GM18511 (cell line): ENCODE measurements around the gene IGSF8.

Experiments used
- ATAC-seq: cut with Tn5 transposase; IDR thresholded peaks from one replicate; pipeline ENCODE4 v1.9.1; 2021; ENCODE audit warnings: mild to moderate bottlenecking, moderate library complexity; ENCODE audit not compliant: unreplicated experiment

Gene IGSF8, protein sequence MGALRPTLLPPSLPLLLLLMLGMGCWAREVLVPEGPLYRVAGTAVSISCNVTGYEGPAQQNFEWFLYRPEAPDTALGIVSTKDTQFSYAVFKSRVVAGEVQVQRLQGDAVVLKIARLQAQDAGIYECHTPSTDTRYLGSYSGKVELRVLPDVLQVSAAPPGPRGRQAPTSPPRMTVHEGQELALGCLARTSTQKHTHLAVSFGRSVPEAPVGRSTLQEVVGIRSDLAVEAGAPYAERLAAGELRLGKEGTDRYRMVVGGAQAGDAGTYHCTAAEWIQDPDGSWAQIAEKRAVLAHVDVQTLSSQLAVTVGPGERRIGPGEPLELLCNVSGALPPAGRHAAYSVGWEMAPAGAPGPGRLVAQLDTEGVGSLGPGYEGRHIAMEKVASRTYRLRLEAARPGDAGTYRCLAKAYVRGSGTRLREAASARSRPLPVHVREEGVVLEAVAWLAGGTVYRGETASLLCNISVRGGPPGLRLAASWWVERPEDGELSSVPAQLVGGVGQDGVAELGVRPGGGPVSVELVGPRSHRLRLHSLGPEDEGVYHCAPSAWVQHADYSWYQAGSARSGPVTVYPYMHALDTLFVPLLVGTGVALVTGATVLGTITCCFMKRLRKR

DNA sequence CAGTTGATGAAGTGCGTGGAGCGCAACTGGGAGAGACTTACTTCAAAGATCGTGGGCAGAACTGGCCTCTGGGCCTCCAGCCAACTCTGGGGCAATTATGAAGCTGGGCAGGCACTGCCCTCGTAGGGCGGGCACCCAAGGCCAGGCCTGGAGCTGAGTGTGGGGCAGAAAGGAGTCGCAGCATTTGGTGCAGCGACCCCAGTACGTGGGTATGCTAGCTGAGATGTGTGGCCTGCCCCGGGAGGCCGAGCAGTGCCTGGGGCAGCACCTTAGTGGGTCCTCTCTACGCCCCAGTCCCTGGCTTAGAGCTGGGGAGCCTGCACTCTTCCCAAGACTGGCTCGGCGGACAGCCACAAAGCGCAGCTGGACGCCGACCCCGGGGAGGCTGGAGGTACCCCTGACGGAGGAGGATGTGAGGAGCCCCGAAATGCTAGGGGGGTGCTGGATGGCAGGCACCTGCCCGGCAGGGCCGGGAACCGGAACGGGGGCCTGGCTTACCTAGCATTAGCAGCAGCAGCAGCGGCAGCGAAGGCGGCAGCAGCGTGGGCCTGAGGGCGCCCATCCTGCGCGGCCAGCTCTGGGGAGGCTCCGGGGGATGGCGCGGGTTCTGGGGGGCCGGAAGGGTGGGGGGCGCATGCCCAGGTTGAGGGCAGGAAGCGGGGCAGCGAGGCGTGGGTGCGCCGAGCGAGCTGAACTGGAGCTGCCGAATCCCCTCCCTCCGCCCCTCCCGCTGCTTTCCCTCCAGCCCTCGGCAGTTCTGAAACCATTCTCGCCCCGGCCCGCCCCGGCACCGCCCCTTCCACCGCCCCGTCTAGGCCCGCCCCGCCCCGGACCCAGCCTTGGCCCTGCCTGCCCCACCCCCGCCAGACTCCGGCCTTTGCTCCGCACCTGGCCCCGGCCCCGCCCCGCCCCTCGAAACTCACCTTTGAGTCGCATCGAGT lies at the start of gene IGSF8:
TSS of gene IGSF8 (minus strand) at position 709 of the 941 bp plus-strand sequence. CDS start at position 562, 147 bp downstream.
- ATAC-seq, result peak; percentile 57

GRCh38 chr1:160148121-160148520 lies 49.7 kb upstream of the IGSF8 start:
- ATAC-seq, result no peak

- no peak for ATAC-seq
These were observed 47.7 kb upstream of the IGSF8 start for GRCh38 chr1:160146107-160146506.

- ATAC-seq, result no peak
These were observed 46.5 kb upstream of the IGSF8 start for GRCh38 chr1:160144921-160145320.

DNA sequence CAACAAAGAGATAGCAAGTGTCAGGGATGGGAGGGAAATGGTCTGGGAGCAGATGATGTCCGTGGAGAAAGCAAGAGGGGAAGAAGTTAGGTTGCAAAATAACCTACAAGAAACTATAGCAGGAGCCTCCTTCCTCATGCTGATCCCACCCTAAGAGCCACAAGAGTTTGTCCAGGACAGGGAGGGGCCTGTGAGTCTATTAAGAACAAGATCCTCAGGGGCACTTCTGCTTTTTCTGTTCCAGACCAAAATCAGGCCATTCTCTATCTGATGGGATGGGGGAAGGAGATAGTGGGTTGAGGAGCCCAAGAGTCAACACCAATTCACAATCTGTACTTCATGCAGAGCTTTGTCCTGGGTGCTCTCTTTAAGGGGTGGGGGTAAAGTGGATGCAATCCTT lies 45.3 kb upstream of the IGSF8 start:
- ATAC-seq, result no peak

GRCh38 chr1:160139840-160140239 lies 41.4 kb upstream of the IGSF8 start:
- ATAC-seq, result no peak

GRCh38 chr1:160137216-160137862 lies 38.9 kb upstream of the IGSF8 start:
- ATAC-seq, result no peak

DNA sequence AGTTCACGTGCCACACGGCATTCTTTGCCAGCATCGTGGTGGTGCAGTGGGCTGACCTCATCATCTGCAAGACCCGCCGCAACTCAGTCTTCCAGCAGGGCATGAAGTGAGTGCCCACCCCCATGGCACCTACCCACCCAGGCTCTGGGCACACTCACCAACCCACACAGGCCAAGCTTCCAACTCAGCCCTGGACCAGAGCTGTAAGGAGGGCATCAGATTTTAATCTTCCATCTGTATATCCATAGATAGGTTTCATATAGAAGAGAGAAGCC lies 38.4 kb upstream of the IGSF8 start:
- ATAC-seq, result no peak

DNA sequence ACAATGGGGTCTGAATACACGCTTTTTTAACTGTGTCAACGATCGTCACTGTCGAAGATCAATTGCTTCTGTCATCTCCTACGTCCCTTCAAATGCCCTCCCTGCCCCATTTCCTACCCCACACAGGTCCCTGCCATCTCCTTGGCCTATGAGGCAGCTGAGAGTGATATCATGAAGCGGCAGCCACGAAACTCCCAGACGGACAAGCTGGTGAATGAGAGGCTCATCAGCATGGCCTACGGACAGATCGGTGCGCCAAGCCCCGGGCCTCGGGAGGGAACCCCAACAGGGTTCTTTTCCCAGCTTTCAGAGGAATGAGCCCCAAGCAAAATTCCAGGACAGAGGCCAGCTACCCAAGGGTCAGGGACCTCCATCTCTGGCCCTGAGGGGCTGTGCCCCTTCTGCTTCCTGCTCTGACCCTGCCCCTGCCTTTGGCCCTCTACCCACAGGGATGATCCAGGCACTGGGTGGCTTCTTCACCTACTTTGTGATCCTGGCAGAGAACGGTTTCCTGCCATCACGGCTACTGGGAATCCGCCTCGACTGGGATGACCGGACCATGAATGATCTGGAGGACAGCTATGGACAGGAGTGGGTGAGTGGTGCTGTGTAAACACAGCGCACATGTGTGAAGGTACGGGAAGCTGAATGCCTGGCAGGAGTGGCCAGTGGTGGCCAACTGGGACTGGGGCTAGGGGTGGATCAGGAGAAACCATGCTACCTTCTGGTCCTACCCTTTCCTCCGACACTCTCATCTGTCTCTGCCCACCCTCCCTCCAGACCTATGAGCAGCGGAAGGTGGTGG lies 37.9 kb upstream of the IGSF8 start:
- no peak for ATAC-seq

DNA sequence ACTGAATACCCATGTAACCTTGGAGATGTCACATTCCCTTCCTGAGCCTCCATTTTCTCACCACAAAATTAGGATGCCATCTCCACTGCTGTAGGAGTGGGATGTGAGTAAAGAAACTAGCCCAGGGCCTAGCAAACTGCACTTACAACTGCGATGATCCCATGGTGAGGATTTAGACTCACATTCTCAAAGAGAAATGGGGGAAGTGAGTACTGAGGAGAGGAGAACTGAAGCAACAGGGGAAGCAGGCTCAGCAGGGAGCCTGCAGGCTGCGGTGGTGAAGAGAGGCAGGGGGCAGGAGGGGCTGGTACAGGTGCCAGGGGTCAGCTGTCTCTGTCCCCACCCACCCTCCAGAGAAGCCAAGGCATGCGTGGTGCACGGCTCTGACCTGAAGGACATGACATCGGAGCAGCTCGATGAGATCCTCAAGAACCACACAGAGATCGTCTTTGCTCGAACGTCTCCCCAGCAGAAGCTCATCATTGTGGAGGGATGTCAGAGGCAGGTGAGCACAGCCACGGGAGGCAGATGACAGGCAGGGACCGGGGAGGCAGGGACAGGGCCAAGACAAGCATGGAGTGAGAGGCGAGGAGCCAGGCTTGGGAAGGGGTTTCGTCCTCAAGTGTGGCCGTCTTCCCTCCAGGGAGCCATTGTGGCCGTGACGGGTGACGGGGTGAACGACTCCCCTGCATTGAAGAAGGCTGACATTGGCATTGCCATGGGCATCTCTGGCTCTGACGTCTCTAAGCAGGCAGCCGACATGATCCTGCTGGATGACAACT lies 36.6 kb upstream of the IGSF8 start:
- no peak for ATAC-seq

DNA sequence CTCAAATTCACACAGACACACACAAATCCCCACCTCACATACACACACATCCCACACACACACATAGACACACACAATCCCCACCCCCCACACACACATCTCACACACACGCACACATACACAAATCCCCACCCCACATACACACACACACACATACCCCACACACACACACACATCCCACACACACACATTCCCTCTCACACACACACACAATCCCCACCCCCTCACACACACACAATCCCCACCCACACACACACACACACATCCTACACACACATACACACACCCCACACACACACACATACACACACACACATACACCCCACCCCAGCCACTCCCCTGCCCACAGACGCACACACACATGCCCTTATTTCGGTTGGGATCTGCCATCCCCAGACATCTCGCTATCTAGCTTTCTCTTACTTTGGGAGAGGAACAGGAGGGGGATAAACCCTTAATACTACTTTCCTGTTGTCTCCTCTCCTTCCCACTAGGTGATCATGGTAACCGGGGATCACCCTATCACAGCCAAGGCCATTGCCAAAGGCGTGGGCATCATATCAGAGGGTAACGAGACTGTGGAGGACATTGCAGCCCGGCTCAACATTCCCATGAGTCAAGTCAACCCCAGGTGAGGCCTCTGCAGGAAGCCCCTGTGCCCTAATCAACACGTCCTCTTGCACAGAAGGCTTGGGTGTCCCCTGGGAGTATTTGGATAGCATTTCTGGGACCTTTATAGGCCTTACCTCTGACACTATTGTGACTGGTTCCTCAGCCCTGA lies 35.8 kb upstream of the IGSF8 start:
- no peak for ATAC-seq

- ATAC-seq, result no peak
These were observed 33.6 kb upstream of the IGSF8 start for GRCh38 chr1:160131803-160132565.

GRCh38 chr1:160130939-160131338 lies 32.5 kb upstream of the IGSF8 start:
- no peak for ATAC-seq

DNA sequence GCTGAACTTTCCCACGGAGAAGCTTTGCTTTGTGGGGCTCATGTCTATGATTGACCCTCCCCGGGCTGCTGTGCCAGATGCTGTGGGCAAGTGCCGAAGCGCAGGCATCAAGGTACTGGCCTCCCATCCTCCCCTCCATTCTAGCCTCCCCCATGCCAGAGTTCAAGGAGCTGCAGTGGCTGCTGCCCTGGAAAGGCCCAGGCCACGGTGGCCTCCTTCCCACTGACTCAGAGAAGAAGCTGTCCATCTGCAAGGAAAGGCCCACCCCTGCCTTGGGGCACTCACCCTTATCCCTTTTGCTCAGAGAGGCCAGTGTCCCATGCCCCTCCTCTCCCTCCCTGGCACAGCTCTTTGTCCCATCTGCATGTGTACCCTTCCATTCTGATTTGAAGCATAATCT lies 32.1 kb upstream of the IGSF8 start:
- no peak for ATAC-seq

GRCh38 chr1:160129966-160130365 lies 31.5 kb upstream of the IGSF8 start:
- no peak for ATAC-seq

GRCh38 chr1:160129558-160129957 lies 31.1 kb upstream of the IGSF8 start:
- no peak for ATAC-seq

DNA sequence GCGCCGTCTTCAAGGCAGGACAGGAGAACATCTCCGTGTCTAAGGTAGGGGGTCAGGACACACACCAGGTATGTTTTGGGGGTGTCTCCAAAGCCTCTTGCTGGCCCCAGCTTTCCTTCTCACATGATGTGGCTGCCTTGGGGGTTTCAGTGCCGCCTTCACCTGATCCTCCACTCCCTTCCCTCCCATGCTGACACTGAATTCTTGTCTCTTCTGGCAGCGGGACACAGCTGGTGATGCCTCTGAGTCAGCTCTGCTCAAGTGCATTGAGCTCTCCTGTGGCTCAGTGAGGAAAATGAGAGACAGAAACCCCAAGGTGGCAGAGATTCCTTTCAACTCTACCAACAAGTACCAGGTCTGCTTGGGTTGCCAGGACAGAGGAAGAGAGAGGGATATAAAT lies 30.6 kb upstream of the IGSF8 start:
- no peak for ATAC-seq

GRCh38 chr1:160128636-160129035 lies 30.2 kb upstream of the IGSF8 start:
- no peak for ATAC-seq
